Epithelial cell of proximal tubule (primary cell): ENCODE data around the gene ARFRP1. TPM values are rescaled to one million over a fixed set of nuclear protein-coding genes. Genes with fewer than 3 reads are reported as not detected.

ENCODE experiments used
- DNase-seq: peaks from one replicate; pipeline ENCODE4 v3.0.0-alpha.2; 2011; ENCODE audit warnings: low read depth
- H3K4me3 ChIP-seq: 2 replicates; pipeline ENCODE4 v1.5.1; 2011; ENCODE audit warnings: low read depth, mild to moderate bottlenecking, low read length
- CTCF ChIP-seq: conservative IDR thresholded peaks from 2 replicates; pipeline ENCODE4 v1.5.1; 2012; ENCODE audit warnings: low read depth, mild to moderate bottlenecking, low read length
- total RNA-seq: library from RNA; depleted of rRNA; stranded (reverse); fragments of >200 nt; gene quantifications from 2 replicates; pipeline ENCODE4 v1.2.3, GENCODE V29; 2015

ARFRP1 gene
- total RNA-seq, 1 donor from 2014 or later, result 49.0 TPM

- H3K4me3 ChIP-seq, result peak overlapping the region; percentile 75
- DNase-seq, result no peak
- no peak for TF ChIP-seq CTCF
Observed at GRCh38 chr20:63698739-63699465, 8.9 kb downstream of the ARFRP1 start.

DNA sequence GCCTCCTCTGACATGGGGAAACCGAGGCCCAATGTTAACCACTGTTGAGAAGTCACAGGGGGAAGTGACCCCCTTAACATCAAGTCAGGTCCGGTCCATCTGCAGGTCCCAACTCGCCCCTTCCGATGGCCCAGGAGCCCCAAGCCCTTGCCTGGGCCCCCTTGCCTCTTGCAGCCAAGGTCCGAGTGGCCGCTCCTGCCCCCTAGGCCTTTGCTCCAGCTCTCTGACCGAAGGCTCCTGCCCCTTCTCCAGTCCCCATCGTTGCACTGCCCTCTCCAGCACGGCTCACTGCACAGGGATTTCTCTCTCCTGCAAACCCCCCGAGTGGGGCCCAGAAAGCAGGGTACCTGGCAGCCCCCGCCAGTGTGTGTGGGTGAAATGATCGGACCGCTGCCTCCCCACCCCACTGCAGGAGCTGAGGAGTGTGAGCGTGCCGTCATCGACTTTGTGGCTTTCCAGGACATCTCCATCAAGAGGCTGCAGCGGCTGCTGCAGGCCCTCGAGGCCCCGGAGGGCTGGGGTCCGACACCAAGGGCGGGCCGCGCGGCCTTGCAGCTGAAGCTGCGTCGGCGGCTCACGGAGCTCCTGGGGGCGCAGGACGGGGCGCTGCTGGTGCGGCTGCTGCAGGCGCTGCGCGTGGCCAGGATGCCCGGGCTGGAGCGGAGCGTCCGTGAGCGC, 9.8 kb downstream of the ARFRP1 start:
- no peak for DNase-seq
- no peak for TF ChIP-seq CTCF
- peak overlapping the region; percentile 75 for H3K4me3 ChIP-seq

DNA sequence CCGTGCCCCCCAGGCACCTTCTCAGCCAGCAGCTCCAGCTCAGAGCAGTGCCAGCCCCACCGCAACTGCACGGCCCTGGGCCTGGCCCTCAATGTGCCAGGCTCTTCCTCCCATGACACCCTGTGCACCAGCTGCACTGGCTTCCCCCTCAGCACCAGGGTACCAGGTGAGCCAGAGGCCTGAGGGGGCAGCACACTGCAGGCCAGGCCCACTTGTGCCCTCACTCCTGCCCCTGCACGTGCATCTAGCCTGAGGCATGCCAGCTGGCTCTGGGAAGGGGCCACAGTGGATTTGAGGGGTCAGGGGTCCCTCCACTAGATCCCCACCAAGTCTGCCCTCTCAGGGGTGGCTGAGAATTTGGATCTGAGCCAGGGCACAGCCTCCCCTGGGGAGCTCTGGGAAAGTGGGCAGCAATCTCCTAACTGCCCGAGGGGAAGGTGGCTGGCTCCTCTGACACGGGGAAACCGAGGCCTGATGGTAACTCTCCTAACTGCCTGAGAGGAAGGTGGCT, 10.4 kb downstream of the ARFRP1 start:
- H3K4me3 ChIP-seq, result peak overlapping the region; percentile 75
- peak; percentile 19 for TF ChIP-seq CTCF
- no peak for DNase-seq

DNA sequence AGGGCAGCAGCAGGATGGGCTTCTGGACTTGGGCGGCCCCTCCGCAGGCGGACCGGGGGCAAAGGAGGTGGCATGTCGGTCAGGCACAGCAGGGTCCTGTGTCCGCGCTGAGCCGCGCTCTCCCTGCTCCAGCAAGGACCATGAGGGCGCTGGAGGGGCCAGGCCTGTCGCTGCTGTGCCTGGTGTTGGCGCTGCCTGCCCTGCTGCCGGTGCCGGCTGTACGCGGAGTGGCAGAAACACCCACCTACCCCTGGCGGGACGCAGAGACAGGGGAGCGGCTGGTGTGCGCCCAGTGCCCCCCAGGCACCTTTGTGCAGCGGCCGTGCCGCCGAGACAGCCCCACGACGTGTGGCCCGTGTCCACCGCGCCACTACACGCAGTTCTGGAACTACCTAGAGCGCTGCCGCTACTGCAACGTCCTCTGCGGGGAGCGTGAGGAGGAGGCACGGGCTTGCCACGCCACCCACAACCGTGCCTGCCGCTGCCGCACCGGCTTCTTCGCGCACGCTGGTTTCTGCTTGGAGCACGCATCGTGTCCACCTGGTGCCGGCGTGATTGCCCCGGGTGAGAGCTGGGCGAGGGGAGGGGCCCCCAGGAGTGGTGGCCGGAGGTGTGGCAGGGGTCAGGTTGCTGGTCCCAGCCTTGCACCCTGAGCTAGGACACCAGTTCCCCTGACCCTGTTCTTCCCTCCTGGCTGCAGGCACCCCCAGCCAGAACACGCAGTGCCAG, 11.0 kb downstream of the ARFRP1 start, which contains the start of gene TNFRSF6B:
TSS of gene TNFRSF6B (plus strand) at position 25 of the 729 bp plus-strand sequence. CDS start at position 141, 116 bp downstream.
- DNase-seq, result no peak
- peak within 1 kb of the TSS; percentile 75 for H3K4me3 ChIP-seq
- TF ChIP-seq CTCF, result no peak

- H3K4me3 ChIP-seq, result peak overlapping the region; percentile 75
- TF ChIP-seq CTCF, result no peak
- no peak for DNase-seq
Observed at GRCh38 chr20:63696306-63696627, 11.5 kb downstream of the ARFRP1 start.

- TF ChIP-seq CTCF, result no peak
- no peak for DNase-seq
- H3K4me3 ChIP-seq, result peak overlapping the region; percentile 75
Observed at GRCh38 chr20:63695424-63696305, 12.1 kb downstream of the ARFRP1 start.
